RWPE2 (cell line): ENCODE measurements around the gene FRMD4B.

Experiments
- ATAC-seq: fragments of 200-7000 bp; cut with Tn5 transposase; 3 replicates; pipeline ENCODE4 v1.9.1; 2021; ENCODE audit warnings: low read depth
- DNase-seq: peaks from one replicate; pipeline ENCODE4 v3.0.0-alpha.2; 2020; ENCODE audit warnings: low spot score
- H3K27ac ChIP-seq: fragments of 450-650 bp; 2 replicates; pipeline ENCODE4 v1.5.1; 2017; ENCODE audit warnings: mild to moderate bottlenecking; ENCODE audit not compliant: poor library complexity, severe bottlenecking
- H3K27me3 ChIP-seq: fragments of 250-450 bp; sonication (Bioruptor Pico); 2 replicates; pipeline ENCODE4 v1.5.1; 2021; ENCODE audit warnings: mild to moderate bottlenecking, moderate library complexity; ENCODE audit not compliant: insufficient read depth, poor library complexity, severe bottlenecking
- H3K36me3 ChIP-seq: fragments of 250-450 bp; sonication (Bioruptor Pico); 2 replicates; pipeline ENCODE4 v1.5.1; 2020; ENCODE audit warnings: low read depth, mild to moderate bottlenecking, moderate library complexity
- H3K4me1 ChIP-seq: fragments of 250-450 bp; sonication (Bioruptor Pico); 2 replicates; pipeline ENCODE4 v1.5.1; 2021; ENCODE audit warnings: mild to moderate bottlenecking, moderate library complexity; ENCODE audit not compliant: insufficient read depth, poor library complexity, severe bottlenecking
- H3K4me3 ChIP-seq: fragments of 250-450 bp; sonication (Bioruptor Pico); 2 replicates; pipeline ENCODE4 v1.5.1; 2021; ENCODE audit warnings: mild to moderate bottlenecking, moderate library complexity; ENCODE audit not compliant: severe bottlenecking
- H3K9me3 ChIP-seq: fragments of 250-450 bp; sonication (Bioruptor Pico); 2 replicates; pipeline ENCODE4 v1.5.1; 2021; ENCODE audit warnings: mild to moderate bottlenecking, moderate library complexity; ENCODE audit not compliant: severe bottlenecking
- CTCF ChIP-seq: fragments of 450-650 bp; IDR thresholded peaks from one replicate; pipeline ENCODE4 v1.5.1; 2017; ENCODE audit warnings: mild to moderate bottlenecking, moderate library complexity; ENCODE audit not compliant: poor library complexity, severe bottlenecking

FRMD4B gene

GRCh38 chr3:69130689-69131088, 255.2 kb downstream of the FRMD4B start:
- no peaks in the 10 kb centered on the region for H3K27me3 ChIP-seq
- H3K4me1 ChIP-seq = no peaks in the 10 kb centered on the region
- DNase-seq (no peak), ATAC-seq (no peak)
- no peak for TF ChIP-seq CTCF
- no peaks in the 10 kb centered on the region for H3K36me3 ChIP-seq
- H3K4me3 ChIP-seq = no peak overlapping the region
- H3K9me3 ChIP-seq = no peaks in the 10 kb centered on the region
- no peak overlapping the region for H3K27ac ChIP-seq

- no peak for TF ChIP-seq CTCF
- DNase-seq (no peak), ATAC-seq (no peak)
- Histone ChIP-seq H3K4me1 (no peaks in the 10 kb centered on the region), H3K27me3 (no peaks in the 10 kb centered on the region), H3K9me3 (no peaks in the 10 kb centered on the region), H3K4me3 (no peak overlapping the region), H3K27ac (no peak overlapping the region), H3K36me3 (no peaks in the 10 kb centered on the region)
These were observed 256.4 kb downstream of the FRMD4B start for GRCh38 chr3:69129531-69129930.

- H3K27ac ChIP-seq = no peak overlapping the region
- ATAC-seq (no peak), DNase-seq (no peak)
These were observed 257.4 kb downstream of the FRMD4B start for GRCh38 chr3:69128509-69128908.

GRCh38 chr3:69126999-69127398, 258.9 kb downstream of the FRMD4B start:
- Histone ChIP-seq H3K4me3 (no peak overlapping the region), H3K27me3 (no peaks in the 10 kb centered on the region), H3K27ac (no peak overlapping the region), H3K36me3 (no peaks in the 10 kb centered on the region), H3K4me1 (no peaks in the 10 kb centered on the region), H3K9me3 (no peaks in the 10 kb centered on the region)
- TF ChIP-seq CTCF = no peak
- DNase-seq (no peak), ATAC-seq (no peak)

More at GRCh38 chr3:69128509-69128908, 257.4 kb downstream of the FRMD4B start:
- H3K4me1 ChIP-seq = no peaks in the 10 kb centered on the region
- no peak overlapping the region for H3K4me3 ChIP-seq
- no peaks in the 10 kb centered on the region for H3K9me3 ChIP-seq
- H3K36me3 ChIP-seq = no peaks in the 10 kb centered on the region
- no peak for TF ChIP-seq CTCF
- H3K27me3 ChIP-seq = no peaks in the 10 kb centered on the region

GRCh38 chr3:69126216-69126615, 259.7 kb downstream of the FRMD4B start:
- no peak for ATAC-seq
- no peak overlapping the region for H3K27ac ChIP-seq
- no peak for DNase-seq

More at GRCh38 chr3:69126216-69126615, 259.7 kb downstream of the FRMD4B start:
- no peaks in the 10 kb centered on the region for H3K9me3 ChIP-seq
- H3K36me3 ChIP-seq = no peaks in the 10 kb centered on the region
- H3K4me3 ChIP-seq = no peak overlapping the region
- TF ChIP-seq CTCF = no peak
- H3K27me3 ChIP-seq = no peaks in the 10 kb centered on the region
- no peaks in the 10 kb centered on the region for H3K4me1 ChIP-seq
